ENCODE data around the gene MPPED2. TPM values are rescaled to one million over a fixed set of nuclear protein-coding genes. Genes with fewer than 3 reads are reported as not detected.

MPPED2 gene
- total RNA-seq, 1 experiment from 2014 or later, result 4.7 TPM

- Histone ChIP-seq H2BK12ac (ENCODE audit: insufficient read length, low read depth, low read length) (no peak overlapping the region), H2BK5ac (ENCODE audit: insufficient read length, low read length) (no peak overlapping the region), H3K4ac (ENCODE audit: low read depth, low read length) (no peak overlapping the region), H2BK15ac (ENCODE audit: low read depth, low read length) (no peak overlapping the region), H3K4me2 (ENCODE audit: insufficient read depth, insufficient read length, low read length) (no peak overlapping the region), H2BK20ac (ENCODE audit: low read depth, low read length, poor library complexity, severe bottlenecking) (no peak overlapping the region), H3K23me2 (ENCODE audit: insufficient read length, low read depth, low read length, poor library complexity, severe bottlenecking) (no peaks in the 10 kb centered on the region), H2AFZ (ENCODE audit: low read length) (no peak overlapping the region), H2BK120ac (ENCODE audit: low read depth, low read length, poor library complexity, severe bottlenecking) (no peak overlapping the region), H4K8ac (replicated peaks; ENCODE audit: insufficient read length, low read depth, low read length) (no peak overlapping the region), H3K4me1 (ENCODE audit: insufficient read depth, low read length) (peaks cover 12% of the 10 kb centered on the region; the same call in 1 of the 2 replicates), H3K79me2 (ENCODE audit: insufficient read depth, low read length) (no peaks in the 10 kb centered on the region), H3K14ac (ENCODE audit: insufficient read depth, low read length) (no peak overlapping the region), H4K20me1 (ENCODE audit: control insufficient read depth, insufficient read depth, insufficient read length) (no peaks in the 10 kb centered on the region), H2AK5ac (ENCODE audit: insufficient read length, low read length) (no peak overlapping the region), H3K27ac (ENCODE audit: insufficient read length, low read depth, low read length) (no peak overlapping the region), H3K23ac (ENCODE audit: insufficient read length, low read depth, low read length) (no peak overlapping the region), H3K18ac (ENCODE audit: insufficient read length, low read depth, low read length) (no peak overlapping the region), H3K27me3 (ENCODE audit: insufficient read depth, low read length) (no peaks in the 10 kb centered on the region), H3K9ac (ENCODE audit: extremely low read depth, insufficient read length, low read length) (no peak overlapping the region), H3K79me1 (ENCODE audit: insufficient read depth, low read depth, low read length, poor library complexity, severe bottlenecking) (no peaks in the 10 kb centered on the region), H3K56ac (ENCODE audit: insufficient read length, low read depth, low read length) (no peak overlapping the region), H3K9me3 (ENCODE audit: control insufficient read depth, low read depth, low read length) (no peaks in the 10 kb centered on the region), H3T11ph (ENCODE audit: low read length) (no peak overlapping the region), H4K5ac (ENCODE audit: insufficient read length, low read depth, low read length) (no peak overlapping the region), H4K91ac (ENCODE audit: insufficient read length, low read depth, low read length) (no peak overlapping the region)
- Mint-ChIP-seq H3K4me3 (no peak overlapping the region; a peak in 1 of 5 replicates), H3K4me1 (peaks cover 29 to 41% of the 10 kb centered on the region in 2 experiments), H3K27me3 (ENCODE audit: low read depth) (peaks cover 4% of the 10 kb centered on the region; the same call in 1 of the 2 replicates), H3K9me3 (no peaks in the 10 kb centered on the region), H3K27ac (peak overlapping the region in 1 of 3 experiments; percentile 75; a peak in 1 of 7 replicates), H3K36me3 (ENCODE audit: insufficient read depth in 1 of 3, low read depth in 3 of 3) (no peaks in the 10 kb centered on the region; a peak in 1 of 7 replicates)
- no peak for DNase-seq
- no peak for TF ChIP-seq CTCF (conservative IDR thresholded peaks at IDR 0.05)
- WGBS (ENCODE audit: extremely low coverage, insufficient read length, low lambda C conversion rate), result no CpG with 5 or more reads among the region's 6 CpGs
Measured at GRCh38 chr11:30423886-30424285, 162.3 kb downstream of the MPPED2 start.

Data from H9 (cell line).